Left renal pelvis (tissue), 4 donors: ENCODE data around the gene PCK1. TPM values are rescaled to one million over a fixed set of nuclear protein-coding genes. Genes with fewer than 3 reads are reported as not detected.
"Not testable (repeated sequence)": the region's sequence is repeated elsewhere in the genome, so short reads cannot be mapped to it uniquely, and the experiment has no call there.

Experiments used
- DNase-seq, 4 donors: peaks; one replicate each; pipeline ENCODE4 v3.0.0-alpha.2; 2013; ENCODE audit warnings: low read depth in 4 of 4, low spot score in 3 of 4
- polyA plus RNA-seq, 4 donors: library from polyadenylated mRNA; unstranded; fragments of 120-200 nt; gene quantifications; one replicate each; pipeline ENCODE4 v1.2.1, GENCODE V29; 2013; ENCODE audit not compliant: insufficient read length in 4 of 4

The PCK1 gene
- polyA plus RNA-seq, result 10 to 100 TPM in 2 of 4 donors, 1 to 10 TPM in 2; 2.5 to 17.8 (median 7.7) TPM

DNA sequence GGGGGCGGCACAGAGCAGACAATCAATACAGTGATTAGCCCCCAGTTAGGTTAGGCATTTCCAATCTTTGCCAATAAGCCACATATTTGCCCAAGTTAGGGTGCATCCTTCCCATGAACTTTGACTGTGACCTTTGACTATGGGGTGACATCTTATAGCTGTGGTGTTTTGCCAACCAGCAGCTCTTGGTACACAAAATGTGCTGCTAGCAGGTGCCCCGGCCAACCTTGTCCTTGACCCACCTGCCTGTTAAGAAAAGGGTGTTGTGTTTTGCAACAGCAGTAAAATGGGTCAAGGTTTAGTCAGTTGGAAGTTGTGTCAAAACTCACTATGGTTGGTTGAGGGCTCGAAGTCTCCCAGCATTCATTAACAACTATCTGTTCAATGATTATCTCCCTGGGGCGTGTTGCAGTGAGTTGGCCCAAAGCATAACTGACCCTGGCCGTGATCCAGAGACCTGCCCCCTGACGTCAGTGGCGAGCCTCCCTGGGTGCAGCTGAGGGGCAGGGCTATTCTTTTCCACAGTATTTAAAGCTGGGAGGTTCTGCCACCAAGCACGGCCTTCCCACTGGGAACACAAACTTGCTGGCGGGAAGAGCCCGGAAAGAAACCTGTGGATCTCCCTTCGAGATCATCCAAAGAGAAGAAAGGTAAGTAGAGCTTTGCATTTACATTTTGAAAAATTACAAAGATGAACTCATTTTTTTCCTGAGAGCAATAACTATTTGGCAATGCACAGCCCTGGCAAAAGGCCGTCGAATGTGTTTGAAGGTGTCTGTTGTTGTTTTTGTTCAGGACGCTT lies at the start of gene PCK1:
Gene PCK1 (plus strand): TSS at position 557 of the 802 bp plus-strand sequence. CDS start 302 bp downstream, outside the sequence.
- DNase-seq, result peak in 1 of 4 donors; percentile 57

DNA sequence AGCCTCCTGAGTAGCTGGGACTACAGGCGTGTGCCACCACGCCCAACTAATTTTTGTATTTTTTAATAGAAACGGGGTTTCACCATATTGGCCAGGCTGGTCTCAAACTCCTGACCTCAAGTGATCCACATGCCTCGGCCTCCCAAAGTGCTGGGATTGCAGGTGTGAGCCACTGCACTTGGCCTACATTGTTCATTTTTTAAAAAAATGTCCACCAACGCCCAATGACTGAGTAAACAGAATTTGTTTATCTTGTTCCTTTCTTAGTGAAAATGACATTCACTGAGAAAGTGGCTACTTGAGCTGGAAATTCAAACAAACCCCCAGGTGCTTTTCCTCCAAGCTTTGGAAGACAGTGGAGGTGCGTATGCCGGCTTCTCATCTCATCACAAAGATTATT lies 49.2 kb upstream of the PCK1 start:
- not testable (repeated sequence) for DNase-seq

DNA sequence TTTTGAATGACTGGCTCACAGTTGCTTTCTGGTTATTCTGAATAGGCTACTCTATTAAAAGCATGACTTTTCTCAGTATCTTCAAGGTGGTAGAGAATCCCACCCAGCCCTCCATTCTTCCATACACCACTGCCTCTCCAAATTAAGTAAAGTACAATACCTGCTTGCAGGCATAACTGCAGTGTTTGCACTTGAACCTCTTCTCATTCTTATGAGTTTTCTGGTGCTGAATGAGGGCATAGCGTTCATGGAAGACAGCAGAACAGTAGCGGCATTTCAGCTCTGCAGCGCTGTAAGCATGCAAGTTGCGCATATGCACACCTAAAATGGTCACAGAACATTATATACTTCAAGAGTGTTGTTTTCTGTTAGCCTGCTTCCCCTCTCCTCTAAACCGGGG lies 48.5 kb upstream of the PCK1 start:
- no peak for DNase-seq

DNA sequence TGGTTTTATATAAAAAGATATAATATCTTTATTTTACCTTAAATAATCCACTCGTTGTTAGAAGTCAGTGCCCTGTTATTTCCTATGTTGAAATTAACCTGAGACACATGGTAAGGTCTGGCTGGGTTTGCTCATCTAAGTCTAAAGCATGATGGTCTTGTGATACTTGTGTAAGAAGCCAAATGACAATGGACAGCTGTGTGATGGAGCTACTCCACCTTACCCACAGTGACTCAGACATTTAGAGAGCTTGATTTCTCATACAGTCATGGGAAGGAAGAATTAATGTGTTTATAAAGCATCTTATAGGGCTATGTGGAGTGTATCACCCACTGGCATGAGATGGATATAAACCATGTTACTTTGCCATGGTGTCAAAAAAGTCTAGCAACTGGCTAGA lies 47.7 kb upstream of the PCK1 start:
- DNase-seq, result no peak

DNA sequence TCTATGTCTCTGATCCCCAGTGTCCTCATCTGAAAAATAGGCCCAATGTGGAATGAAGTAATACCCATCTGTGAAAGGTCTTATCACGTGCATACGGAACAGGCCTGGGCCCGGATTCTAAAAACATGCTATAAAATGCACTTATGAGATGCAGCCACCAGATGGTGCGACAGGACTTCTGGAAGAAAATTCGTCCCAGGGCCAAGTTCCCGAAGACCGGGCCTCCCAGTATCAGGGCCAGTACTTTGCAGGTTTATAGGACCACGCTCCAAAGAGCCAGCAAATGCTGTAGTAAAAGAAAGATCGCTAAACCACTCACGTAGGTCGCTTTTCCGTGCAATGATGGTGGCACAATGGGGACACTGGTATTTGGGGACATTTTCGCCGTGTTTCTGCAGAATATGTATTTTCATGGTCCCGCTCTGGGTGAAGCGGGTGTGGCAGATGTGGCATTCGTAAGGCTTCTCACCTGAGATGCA lies 46.6 kb upstream of the PCK1 start:
- peak in 1 of 4 donors; percentile 45 for DNase-seq

DNA sequence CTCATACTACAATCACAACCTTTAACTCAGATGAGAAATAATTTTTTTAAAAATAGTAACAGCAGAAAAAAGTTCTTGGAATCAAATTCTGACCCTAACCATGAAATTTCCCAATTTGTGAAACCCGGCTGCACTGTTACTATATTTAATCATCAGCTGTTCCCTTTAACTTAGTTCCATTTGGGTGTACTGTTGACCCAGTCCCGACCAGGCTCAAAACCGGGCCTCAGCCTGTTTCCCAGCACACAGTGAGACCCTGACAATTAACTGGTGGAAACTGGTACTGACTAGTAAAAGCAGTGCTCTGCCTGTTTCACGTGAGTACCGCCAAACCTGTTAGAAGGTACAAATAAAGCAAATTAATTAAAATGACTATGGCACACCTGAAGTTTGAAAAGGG lies 43.0 kb upstream of the PCK1 start:
- DNase-seq, result no peak

DNA sequence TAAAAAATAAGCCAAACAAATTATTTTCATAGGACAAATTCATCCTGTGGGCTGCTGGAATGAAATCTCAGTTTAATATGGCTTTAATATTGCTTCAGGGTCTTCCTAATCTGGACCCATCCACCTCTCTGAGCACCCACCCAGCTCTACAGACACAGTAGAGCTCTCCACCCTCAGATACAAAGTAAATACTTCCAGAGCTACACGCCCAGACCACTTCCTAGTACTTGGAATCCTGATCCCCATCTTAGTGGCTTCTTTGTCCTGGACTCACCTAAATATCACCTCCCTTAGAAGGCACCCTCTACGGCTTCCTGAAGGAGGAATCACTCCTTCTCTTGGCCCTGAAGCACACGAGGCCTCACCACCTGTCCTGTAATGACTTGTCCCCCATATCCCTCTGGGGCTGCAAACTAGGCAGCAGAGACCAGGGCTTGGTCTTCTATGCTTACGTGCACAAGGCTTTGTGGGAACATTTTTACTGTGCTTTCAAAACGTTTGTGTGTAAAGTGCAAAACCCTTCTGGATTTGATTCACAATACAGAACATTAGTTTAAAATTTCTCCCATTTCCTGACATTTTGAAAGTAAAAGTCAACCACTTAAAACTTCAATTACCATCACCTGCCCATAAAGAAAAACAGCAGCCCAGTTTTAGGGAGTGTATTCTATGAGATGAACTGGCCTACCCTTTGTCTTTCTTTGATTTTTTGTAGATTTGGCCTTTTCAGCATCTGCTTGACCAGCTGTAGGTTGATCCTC lies 38.4 kb upstream of the PCK1 start:
- no peak for DNase-seq

DNA sequence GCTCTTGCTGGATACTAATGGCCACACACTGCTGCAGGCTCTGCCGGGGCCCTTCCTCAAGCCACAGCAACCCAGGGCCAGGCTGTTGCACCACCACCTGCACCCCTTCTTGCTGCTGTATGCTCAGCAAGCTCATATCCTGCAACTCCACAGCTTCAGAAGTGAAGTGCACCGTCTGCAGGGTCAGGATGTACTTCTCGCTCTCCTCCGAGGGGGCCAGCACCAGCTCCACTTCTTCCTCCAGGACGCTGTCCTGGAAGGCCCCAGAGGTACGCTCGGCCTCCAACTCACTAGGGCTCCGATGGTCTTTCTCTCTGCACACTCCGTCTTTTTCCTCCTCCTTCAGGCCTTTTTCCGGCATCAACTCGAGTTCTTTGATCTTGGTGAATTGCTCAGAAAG lies 37.1 kb upstream of the PCK1 start:
- no peak for DNase-seq

DNA sequence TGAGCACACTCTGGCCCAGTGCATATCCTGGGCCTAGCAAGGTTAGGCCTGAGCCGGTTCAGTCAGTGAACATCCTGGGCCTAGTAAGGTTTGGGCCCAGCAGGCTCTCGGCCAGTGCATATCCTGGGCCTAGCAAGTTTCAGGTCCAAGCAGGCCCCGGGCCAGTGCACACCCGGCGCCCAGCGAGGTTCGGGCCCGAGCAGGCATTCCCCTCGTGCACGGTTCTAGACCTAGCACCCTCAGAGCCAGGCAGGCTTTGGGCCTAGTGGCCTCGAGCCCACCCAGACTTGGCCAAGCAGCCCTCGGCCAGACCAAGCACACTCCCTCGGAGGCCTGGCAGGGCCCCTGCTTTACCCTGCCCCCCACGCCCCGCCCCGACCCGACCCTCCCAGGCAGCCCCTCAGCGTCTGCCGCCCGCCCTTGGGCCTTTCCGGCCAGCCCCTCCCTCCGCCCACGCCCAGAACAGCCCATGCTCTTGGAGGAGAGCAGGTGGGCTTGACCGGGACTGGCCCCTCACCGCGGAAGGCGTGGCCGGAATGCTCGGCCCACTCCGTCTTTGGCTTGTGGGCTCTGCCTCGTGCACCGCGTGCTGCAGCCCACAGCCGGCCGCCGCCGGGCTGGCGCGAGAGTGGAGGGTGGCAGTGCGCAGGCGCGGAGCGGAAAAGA lies 36.3 kb upstream of the PCK1 start, which contains the start of gene CTCFL:
Gene CTCFL (minus strand): TSS at position 630 of the 666 bp plus-strand sequence. CDS start 935 bp downstream, outside the sequence.
- no peak for DNase-seq

DNA sequence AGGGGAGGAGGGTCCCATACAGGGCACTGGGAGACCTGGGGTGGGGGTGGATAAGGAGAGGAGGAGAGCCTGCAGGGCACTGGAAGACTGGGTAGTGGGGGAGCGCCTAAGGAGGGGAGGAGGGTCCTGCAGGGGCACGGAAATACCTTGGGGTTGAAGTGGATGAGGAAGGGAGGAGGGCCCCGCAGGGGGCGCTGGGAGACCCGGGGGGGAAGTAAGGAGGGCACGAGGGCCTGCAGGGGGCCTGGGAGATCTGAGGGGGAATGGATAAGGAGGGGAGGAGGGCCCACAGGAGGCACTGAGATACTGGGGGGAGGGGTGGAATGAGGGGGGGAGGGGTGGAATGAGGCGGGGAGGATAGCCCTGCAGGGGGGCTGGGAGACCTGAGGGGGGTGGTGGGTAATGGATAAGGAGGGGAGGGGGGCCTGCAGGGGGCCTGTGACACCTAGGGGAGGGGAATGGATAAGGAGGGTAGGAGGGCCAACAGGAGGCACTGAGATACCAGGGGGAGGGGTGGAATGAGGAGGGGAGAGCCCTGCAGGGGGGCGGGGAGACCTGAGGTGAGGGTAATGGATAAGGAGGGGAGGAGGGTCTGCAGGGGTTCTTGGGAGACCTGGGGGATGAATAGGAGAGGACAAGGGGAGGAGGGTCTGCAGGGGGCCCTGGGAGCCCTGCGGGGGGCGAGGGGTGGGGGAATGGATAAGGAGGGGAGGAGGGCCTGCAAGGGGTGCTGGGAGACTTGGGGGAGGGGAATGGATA lies 35.4 kb upstream of the PCK1 start:
- DNase-seq, result no peak

DNA sequence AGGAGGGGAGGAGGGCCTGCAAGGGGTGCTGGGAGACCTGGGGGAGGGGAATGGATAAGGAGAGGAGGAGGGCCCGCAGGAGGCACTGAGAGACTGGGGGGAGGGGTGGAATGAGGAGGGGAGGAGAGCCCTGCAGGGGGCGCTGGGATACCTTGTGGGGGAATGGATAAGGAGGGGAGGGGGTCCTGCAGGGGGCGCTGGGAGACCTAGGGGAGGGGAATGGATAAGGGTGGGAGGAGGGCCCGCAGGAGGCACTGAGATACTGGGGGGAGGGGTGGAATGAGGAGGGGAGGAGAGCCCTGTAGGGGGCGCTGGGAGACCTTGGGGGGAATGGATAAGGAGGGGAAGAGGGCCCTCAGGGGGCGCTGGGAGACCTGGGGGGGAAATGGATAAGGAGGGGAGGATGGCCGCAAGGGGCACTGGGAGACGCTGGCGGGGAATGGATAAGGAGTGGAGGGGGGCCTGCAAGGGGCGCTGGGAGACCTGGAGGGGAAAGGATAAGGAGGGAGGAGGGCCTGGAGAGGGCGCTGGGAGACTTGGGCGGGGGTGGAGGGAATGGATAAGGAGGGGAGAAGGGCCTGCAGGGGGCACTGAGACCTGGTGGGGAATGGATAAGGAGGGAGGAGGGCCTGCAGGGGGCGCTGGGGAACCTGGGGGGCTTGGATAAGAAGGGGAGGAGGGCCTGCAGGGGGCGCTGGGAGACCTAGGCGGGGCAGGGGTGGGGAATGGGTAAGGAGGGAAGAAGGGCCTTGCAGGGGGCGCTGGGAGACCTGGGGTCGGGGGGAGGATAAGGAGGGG lies 34.6 kb upstream of the PCK1 start:
- DNase-seq, result no peak

DNA sequence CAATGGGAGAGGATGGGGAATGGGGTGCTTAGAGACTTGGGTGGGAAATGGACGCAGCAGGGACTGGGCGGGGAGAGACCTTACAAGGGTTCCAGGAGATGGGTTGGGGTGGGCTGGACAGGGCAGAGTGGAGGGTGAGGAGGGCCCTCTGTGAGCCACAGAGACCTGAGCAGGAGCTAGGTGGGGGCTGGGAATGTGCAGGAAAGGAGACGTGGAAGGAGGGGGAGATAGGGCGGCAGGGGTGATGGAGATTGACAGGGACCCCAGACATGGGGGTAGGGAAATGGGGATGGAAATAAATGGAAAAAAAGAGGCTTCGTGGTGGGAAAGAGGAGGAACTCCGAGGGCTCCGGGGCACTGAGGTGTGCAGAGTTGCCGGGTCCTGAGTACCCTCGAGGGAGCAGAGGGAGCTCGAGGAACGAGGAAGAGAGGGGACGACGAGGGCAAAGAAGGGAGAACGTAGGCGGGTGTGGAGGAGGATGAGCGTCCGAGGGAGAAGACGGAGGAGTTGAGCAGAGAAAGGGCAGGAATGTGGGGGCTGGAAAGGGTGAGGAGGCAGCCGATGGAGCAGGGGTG lies 33.9 kb upstream of the PCK1 start:
- no peak for DNase-seq

DNA sequence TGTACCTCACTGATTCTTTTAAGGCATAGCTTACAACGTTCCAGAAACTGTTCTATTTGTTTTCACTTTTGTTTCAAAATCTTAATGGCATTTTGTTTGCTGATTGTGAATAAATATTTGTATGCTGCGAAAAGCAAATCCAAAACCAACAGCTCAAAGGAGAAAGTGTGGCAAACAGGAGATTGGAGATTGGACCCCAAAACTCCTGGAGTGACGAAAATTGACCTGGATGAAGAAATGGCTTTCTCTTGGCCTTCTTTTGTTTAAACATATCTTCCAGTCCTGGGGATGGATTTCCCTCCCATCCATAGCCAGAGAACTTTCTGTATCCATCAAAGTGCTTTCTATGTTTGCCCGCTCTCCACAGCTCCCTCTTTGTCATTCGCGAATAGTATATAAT lies 33.2 kb upstream of the PCK1 start:
- no peak for DNase-seq

DNA sequence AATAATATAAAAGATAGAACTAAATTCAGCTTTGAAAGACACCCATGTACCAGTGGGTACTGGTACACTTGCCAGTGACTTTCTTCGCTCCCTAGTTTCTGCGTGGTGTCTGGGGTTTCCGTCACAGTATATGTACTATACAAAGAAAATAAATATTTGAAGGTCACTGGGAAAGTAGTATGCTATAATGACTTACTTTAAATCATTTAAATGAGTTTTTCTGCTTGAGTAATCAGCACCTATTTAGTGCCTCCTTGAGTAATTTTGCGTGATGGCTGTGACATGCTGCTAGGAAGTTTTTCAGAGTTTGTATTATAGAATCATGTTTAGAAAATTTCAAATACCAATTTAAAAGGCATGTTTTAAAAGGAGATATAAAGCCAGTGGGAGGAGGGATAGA lies 32.8 kb upstream of the PCK1 start:
- no peak for DNase-seq

DNA sequence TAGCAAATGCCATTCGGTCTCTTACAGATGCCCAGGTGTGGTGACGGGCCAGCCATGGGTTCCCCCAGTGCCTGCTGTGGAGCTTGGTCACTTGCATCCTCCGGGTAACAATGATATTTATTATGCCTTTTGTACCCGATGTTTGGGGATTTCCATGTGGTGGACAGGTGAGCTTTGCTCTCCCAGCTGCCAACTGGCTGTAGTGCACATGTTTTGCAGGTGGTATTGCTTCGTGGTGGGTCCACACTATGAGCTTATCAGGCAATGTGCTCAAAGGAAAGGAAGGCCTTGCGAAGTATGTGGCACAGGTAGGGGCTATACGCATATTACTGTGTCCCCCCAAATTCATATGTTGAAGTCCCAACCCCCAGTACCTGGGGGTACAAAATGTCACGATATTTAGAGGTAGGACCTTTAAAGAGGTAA lies 31.7 kb upstream of the PCK1 start:
- no peak for DNase-seq

DNA sequence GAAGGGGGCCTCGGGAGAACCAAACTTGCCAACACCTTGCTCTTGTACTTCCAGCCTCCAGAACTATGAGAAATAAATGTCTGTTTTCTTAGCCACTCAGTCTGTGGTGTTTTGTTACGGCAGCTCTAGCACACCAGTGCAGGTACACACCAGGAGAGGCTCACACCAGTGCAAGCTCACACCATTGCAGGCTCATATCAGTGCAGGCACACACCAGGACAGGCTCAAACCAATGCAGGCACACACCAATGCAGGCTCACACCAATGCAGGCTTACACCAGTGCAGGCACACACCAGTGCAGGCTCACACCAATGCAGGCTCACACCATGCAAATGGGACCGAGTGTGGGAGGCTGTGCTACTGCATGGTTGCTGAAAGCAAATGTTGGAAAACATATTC lies 31.1 kb upstream of the PCK1 start:
- no peak for DNase-seq

DNA sequence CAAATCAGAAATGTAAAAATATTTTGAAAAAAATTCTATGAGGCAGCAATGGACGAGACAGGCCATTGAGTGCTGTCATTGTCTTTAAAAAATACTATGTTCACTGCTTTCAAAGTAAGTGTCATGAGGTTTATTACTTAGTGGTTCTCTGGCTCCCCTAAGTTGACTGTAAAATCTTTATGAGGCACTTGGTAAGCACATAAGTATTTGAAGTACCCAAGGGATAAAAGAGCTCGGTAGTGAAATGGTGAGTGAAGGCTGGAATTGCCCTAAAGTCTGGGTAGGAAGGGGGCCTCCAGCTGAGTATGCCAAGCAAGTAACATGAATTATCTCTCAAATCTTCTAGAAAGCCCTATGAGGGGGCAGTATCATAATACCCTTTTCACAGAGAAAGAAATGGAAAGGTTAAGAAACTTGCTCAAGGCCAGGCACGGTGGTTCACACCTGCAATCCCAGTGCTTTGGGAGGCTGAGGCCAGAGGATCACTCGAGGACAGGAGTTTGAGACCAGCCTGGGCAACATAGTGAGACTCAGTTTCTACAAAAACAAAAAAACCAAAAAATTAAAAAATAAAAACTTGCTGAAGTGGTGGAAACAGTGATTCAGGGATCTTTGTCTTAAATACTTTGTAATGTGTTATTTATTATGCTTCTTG lies 30.5 kb upstream of the PCK1 start:
- no peak for DNase-seq

DNA sequence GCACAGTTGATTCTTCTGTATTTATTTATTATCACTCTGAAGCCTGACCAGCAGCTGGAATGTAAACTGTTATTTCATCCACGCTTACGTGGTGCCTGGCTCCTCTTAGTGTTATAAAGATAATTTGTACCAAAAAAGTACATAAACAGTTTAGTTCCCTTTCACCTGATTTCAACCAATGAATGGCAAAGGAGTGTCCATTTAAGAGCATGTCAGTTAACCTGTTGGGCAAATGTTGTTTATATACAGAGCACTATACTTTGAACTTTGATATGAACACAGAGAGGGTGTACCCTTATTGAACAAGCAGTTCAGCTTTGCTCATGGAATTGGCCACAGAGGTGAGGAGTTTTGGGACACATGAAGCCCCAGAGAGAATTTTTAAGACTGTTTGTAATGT lies 28.8 kb upstream of the PCK1 start:
- no peak for DNase-seq

DNA sequence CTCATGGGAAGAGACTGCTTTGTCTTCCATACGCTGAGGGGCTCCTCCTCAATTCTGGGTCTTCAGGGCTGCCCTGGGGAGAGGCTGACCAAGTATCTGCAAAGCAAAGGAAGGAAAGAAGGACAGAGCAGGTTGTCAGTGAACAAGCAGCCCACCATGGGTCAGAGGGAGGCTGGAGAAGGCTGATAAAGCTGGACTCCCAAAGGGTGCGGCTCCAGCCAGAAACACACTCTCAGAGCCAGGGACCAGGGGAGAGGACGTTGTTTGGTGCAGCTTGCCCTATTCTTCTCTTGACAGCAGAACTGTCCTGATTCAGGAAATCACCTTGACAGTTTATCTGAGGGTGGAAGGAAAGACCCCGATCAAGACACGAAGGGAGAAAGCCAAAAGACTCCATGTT lies 25.6 kb upstream of the PCK1 start:
- DNase-seq, result no peak
